NCI-H82 treated with DMSO at 0.1 percent for 48 hours (cell line): Measurements from ENCODE around the gene TAS2R40.
A peak's percentile ranks its signal among the peaks of the same experiment; 100 is the strongest.

ENCODE experiments used
- DNase-seq: peaks from one replicate; lab custom pipeline; 2025; ENCODE audit not compliant: unreplicated experiment; lab: John Stamatoyannopoulos, UW

Gene TAS2R40

DNA sequence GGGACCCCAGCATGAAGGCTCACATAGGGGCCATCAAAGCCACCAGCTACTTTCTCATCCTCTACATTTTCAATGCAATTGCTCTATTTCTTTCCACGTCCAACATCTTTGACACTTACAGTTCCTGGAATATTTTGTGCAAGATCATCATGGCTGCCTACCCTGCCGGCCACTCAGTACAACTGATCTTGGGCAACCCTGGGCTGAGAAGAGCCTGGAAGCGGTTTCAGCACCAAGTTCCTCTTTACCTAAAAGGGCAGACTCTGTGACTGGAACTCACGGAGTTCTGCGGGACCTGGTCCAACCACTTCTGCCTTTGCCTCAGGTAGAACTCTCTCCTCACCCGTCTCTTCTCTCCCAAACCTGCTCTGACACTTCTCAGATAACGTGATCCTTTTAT is 945 bp downstream of the TAS2R40 start:
- no peak for DNase-seq

DNA sequence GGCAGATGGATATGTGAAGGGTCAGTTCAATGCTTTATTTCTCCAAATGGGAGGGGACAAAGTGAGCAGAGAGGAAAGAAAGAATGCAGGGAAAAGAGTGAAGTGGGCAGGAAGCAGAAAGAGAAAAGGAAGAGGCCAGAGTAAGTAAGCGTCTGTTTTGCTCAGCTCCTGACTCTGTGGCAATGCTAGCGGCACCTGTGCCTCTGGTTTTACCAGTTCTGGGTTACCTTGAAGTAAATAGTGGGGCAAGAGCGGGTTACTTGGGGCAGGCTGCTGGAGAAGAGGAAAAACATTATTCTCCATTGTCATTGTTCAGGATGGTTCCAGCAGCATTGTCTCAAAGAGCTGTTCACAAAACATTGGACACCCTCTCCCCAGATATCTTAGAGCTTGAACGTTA is 1.9 kb downstream of the TAS2R40 start:
- DNase-seq = no peak

DNA sequence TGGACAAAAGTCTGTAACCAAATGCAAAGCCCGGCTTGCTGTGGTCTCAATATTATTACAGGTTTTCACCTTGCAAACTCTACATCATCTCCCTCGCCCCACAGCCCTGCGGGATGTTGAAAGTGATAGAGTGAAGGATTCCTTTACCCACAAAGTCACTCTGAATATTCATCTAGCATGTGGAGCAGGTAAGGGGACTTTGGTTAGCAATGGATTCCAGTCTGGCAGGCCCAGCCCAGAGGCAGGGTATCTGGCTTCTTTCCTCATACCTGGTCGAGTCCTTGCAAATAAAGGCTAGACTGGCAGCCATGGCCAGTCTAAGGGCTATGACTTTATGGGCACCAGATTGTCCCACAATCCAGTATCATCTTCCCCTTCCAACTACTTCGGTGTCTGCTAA is 3.2 kb downstream of the TAS2R40 start:
- no peak for DNase-seq

DNA sequence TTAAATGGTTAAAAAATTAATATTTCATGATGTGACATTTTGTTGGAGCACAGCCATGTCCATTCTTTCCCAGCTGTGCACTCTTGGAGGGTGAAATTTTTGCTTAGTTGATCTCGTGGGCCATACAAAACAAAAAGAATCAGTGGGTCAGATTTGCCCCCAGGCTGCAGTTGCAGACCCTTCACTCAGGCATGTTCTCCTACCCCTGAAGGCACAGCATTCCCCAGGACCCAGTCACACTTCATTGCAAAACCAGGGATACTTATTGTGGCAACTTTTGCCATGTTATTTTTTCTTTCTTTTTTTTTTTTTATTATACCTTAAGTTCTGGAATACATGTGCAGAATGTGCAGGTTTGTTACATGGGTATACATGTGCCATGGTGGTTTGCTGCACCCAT is 6.0 kb downstream of the TAS2R40 start:
- DNase-seq = no peak

DNA sequence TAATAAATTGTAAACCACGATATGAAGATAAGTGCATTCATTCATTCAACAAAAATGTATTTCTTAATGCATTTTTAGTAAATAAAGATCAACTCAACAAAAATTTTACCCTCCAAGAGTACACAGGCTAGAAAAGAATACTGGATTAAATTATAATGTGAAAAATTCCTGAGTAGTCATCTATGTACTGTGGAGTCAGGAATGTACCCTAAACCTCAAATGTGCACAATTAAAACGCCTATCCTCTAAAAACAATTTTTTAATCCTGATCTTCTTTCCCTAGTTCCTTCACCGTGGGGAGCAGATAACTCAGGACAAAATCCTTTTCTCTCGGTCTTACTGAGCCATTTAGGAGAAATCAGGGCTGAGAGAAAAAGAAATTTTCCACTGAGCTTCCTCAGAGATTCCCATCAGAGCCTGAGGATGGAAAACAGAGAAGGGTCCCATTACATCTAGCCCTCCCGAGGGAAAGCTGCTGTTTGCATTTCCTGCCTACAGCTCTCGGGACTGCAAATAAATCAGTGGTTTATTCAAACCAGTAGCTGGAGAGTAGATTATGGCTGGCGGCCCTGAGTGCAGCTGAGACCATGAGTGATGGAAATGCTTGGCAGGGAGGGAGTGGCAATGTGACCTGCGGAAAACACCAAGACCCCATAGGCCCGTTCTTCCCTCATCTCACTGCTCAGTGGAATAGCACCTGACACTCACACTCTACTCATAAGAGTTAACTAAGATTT is 7.4 kb downstream of the TAS2R40 start:
- DNase-seq = no peak

DNA sequence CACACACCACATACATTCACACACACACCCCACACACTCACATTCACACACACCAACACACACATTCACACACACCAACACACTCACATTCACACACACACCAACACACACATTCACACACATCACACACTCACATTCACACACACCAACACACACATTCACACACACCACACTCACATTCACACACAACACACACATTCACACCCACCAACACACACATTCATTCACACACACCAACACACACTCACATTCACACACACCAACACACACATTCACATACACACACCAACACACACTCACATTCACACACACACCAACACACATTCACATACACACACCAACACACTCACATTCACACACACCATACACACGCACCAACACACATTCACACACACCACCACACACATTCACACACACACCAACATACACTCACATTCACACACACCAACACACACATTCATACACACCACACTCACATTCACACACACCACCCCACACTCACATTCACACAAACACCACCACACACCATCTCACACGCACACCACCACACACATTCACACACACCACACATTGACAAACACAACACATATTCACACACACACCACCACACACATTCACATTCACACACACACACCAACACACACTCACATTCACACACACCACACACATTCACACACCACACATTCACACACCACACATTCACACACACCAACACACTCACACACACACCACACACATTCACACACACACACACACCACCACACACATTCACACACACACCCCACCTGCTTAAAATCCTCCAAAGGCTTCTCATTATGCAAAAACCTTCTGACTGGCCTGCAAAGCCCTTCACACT is 9.0 kb downstream of the TAS2R40 start:
- no peak for DNase-seq

DNA sequence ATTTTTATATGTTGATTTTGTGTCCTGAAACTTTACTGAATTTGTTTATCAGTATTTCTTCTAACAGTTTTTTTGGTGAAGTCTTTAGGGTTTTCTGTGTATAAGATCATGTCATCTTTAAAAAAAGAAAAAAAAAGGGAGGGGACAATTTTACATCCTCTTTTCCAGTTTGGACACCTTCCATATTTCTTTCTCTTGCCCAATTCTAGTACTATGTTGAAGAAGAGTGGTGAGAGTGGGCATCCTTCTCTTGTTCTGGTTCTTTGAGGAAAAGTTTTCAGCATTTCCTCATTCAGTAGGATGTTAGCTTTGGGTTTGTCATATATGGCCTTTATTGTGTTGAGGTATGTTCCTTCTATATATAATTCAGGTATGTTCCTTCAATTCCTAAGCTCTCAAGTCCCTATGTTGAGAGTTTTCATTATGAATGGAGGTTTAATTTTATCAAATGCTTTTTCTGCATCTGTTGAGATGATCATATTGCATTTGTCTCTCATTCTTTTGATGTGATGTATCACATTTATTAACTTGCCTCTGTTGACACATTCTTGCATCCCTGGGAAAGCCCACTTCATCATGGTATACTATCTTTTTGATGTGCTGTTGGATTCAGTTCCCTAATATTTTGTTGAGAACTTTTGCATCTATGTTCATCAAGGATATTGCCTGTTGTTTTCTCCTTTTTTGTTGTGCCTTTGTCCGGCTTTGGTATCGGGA is 12.1 kb downstream of the TAS2R40 start:
- no peak for DNase-seq

DNA sequence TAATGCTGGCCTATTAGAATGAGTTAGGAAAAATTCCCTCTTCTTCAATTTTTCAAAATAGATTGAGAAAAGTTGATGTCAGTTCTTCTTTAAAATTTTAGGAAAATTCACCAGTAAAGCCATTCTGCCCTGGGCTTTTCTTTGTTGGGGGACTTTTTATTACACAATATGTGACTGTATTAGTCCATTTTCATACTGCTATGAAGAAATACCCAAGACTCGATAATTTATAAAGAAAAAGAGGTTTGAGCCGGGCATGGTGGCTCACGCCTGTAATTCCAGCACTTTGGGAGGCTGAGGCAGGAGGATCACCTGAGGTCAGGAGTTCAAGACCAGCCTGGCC is 12.7 kb downstream of the TAS2R40 start:
- no peak for DNase-seq

DNA sequence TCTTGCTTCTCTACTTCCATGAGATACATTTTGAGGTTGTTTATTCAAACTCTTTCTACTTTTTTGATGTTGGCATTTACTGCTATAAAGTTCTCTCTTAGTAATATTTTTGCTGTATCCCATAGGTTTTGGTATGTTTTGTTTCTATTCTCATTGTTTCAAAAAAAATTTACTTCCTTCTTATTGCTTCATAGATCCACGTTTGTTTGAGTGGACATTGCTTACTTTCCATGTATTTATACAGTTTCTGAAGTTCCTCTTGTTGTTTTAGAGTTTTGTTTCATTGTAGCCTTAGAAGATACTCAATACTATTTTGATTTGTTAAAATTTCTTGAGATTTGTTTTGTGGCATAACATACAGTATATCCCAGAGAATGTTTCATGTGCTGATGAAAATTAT is 13.7 kb downstream of the TAS2R40 start:
- DNase-seq = no peak

DNA sequence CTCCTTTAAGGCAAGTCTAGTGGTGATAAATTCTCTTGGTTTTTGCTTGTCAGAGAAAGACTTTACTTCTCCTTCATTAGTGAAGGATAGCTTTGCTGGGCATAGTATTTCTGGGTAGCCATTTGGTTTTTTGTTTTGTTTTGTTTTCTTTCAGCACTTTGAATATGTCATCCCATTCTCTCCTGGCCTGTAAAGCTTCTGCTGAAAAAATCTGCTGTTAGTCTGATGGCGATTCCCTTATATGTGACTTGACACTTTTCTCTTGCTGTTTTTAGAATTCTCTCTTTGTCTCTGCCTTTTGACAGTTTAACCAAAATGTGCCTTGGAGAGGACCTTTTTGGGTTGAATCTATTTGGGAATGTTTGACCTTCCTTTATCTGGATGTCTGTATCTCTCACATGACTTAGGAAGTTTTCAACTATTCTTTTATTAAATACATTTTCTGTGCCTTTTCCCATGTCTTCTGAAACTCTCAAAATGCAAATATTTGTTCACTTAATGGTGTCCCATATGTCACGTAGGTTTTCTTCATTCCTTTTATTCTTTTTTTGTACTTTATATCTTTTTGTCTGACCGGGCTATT is 14.7 kb downstream of the TAS2R40 start:
- no peak for DNase-seq

DNA sequence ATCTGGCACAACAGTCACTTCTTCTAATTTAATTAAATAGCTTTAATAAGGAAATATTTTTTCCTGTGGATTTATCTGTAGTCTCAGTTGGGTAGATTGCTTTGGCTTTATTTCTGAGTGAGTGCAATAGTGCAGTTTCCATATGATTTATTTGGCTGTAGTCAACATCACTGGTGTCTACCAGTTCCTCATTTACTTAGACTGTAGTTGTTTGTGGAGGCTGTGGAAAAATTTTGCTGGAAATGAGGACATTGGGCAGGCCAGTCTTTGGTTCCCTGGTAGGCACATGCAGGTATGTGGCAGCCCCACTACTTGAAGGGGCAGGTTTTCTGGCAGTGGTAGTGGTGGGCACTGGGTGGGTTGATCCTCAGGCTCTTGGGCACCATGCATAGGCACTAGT is 15.5 kb downstream of the TAS2R40 start:
- no peak for DNase-seq

DNA sequence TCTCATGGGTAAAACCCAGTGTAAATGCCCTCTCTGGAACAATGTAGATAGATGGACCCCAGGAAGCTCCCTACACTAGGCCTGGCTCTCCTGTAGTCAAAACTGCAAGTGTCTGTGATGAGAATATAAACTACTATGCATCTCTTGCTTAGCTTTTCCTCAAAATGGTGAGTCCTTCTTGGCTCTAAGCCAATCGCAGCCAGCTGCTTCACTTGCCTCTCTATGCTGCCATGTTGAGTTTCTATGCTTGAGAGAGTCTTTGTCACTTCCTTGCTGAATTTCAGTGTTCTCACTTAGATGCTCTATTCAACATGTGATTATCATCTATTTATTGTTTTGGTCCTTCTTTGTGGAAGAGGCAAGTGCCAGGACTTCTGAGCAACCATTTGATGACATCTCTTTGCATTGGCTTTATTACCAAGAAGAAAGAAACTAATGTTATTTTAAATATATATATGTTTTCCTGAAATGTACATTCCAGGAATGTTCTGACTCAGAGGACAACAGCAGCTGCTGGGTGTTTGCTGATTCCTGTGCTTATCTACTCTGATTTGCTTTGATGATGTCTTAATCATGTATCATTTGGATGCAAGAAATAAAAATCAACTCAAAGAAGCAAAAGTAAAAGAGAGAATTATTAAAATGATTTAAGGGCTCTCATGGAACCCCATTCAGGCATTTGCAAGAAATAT is 16.6 kb downstream of the TAS2R40 start:
- no peak for DNase-seq

DNA sequence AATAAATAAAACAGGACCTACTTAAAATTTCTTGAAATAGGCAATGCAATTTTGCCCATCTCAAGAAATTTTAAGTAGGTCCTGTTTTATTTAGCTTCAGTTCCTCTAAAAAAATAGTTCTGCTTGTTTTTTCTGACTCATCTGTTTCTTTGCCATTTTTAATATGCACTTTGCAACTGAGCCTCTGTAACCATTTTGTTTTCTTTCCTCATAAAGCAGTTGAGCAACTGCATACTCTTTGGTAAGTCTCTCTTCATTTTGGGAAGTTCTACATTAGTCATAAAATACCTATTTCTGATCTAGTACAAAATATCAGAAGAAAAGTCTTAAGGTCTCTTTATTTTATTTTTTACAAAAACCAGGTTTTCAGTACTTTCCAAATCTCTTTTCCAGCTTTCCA is 18.0 kb downstream of the TAS2R40 start:
- DNase-seq = no peak

DNA sequence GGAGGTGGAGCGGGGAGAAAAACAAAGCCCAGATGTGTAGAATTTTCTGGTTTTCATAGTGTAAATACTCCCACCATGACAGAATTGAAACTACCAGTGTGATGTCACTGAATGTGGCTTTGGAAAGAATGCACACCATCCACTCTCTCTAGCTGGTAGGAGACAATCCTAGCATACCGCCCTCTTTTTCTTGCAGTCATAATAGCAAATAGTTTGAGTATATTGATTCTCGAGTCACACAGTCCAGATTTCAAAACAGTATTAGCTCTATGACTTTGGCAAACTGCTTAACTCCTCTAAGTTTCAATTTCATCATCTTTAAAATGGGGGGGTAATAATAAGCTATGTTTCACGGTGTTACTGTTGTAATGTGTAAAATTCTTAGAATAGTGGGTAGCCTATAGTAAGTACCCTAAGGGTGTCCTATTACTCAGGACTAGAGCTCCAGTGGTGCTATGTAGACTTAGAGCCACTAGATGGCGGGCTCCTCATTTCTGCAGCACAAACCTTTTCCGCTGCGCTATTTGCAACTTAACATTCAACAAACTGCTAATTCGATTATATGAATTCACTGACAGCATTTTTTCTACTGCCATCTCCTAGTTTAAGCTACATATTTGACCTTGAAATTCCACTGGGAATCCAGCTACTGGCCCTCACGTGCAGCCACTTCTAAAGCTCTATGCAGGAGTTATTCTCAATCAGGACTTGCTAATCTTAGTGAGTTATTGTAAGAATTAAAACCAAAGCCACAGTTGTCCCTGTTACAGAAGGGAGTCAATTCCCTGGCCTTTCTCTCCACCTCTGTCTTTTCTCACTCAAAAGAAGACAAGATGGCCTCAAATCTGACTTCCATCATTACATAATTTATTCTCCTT is 18.7 kb downstream of the TAS2R40 start:
- DNase-seq = peak; percentile 80

DNA sequence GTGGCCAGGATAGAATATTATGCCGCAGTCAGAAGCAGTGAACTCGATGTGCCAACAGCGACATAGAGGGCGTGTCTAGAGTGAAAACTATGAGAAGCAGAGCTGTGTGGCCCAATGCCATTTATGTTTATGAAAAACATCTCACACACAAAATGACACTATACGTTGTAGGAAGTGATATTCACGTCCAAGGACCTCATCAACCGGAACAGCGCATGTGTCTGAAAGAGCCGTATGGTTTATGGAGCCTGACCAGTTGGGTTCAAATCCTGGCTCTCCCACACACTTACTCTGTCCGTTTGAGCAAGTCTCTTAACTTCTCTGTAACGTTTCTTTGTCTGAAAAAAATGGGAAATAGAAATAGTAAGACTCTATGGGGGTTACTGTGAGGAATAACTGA is 20.5 kb downstream of the TAS2R40 start:
- DNase-seq = no peak

DNA sequence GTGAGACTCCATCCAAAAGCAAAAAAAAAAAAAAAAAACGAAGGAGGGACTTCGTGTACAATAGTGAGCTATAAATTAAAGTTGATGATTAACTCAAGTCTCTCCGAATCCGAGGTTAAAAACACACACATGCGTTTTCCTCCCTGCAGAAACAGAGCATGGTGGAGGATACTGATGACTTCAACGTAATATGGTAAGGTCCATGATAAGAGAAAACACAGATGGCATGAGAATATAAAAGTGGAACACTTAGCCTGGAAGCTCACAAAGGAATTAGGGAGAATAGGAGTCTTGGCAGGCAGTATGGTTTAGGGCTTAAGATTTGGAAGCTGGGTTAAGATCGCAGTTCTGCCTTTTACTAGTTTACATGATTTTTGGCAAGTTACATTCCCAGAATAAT is 21.3 kb downstream of the TAS2R40 start:
- DNase-seq = no peak

DNA sequence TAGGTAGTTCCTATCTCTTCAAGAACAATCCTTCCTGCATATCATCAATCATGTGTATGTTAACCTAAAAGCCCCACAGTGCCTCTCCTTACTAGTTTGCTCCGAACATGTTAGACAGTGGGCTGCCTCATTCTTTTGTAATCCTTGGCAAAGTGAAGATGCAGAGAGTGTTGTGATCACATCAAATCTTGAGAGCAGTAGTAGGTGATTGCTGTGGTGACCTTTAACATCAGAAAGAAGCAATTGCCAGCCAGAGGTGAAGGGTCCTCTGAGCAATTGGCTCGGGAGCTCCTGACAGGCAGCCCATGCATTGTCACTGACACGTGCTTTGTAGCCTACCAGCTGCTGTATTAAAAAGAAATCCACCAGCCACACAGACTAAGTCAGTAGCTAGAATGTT is 21.8 kb downstream of the TAS2R40 start:
- DNase-seq = no peak

DNA sequence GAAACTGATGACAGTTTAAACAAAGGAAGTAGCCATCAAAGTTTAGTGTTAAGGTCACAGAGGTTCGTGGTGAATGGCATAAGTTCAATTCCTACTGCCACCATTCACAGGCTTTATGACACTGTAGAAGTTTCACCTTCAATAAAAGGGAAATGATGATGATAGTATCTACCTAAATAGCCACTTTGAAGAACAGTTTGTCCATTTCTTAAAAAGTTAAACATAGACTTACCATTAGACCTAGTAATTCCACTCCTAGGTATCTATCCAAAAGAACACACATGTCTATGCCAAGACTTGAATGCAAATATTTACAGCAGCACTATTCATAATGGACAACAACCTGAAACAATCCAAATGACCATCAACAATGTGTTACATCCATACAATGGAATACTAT is 22.5 kb downstream of the TAS2R40 start:
- no peak for DNase-seq

DNA sequence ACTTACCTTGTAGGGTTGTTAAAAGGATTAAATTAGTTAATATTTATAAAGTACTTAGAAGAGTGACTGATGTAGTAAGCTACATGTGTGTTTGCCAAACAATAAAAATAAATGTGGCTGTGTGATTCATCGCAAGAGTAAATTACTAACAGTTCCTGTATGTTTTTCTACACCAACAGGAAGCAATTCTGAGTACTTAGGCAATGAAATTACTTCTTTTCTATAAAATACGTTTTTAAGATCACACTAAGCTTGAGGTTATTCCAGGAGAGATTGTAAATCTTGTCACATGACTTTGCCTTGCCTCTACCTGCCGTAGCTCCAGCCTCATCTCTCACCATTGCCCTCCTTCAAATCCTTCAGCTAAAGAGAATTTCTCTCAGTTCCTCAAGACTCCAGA is 23.3 kb downstream of the TAS2R40 start:
- no peak for DNase-seq

DNA sequence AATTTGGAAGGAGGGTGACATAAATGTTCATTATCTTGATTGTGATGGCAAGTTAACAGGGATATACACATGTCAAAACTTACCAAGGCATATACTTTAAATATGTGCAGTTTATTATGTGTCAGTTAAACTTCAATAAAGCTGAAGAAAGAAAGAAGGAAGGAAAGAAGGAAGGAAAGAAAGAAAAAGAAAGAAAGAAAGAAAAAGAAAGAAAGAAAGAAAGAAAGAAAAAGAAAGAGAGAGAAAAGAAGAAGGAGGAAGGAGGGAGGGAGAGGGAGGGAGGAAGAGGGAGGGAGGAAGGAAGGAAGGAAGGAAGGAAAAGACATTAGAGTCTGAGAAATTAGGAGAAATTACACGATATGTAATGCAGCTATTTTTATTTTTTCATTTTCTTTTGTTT is 25.5 kb downstream of the TAS2R40 start:
- no peak for DNase-seq
